Measurements from ENCODE around the gene MAML2. TPM values are rescaled to one million over a fixed set of nuclear protein-coding genes. Genes with fewer than 3 reads are reported as not detected.

MAML2 gene
- total RNA-seq, 1 donor: 48.2 TPM

GRCh38 chr11:96241331-96241841, 101.6 kb downstream of the MAML2 start:
- H3K27me3 ChIP-seq (ENCODE audit: insufficient read depth, low read length): no peaks in the 10 kb centered on the region
- no peaks in the 10 kb centered on the region for H3K9me3 ChIP-seq (ENCODE audit: low read depth, low read length)
- peaks cover 36% of the 10 kb centered on the region for H3K4me1 ChIP-seq (ENCODE audit: insufficient read depth, low read length)
- H3K4me3 ChIP-seq (ENCODE audit: low read length): no peak overlapping the region

- Histone ChIP-seq H3K4me3 (ENCODE audit: low read length) (no peak overlapping the region), H3K27me3 (ENCODE audit: insufficient read depth, low read length) (no peaks in the 10 kb centered on the region), H3K4me1 (ENCODE audit: insufficient read depth, low read length) (peaks cover 32% of the 10 kb centered on the region), H3K9me3 (ENCODE audit: low read depth, low read length) (no peaks in the 10 kb centered on the region)
Measured at GRCh38 chr11:96238563-96239135, 104.3 kb downstream of the MAML2 start.

- peaks cover 24% of the 10 kb centered on the region for H3K4me1 ChIP-seq (ENCODE audit: insufficient read depth, low read length)
Measured at GRCh38 chr11:96237766-96238266, 105.2 kb downstream of the MAML2 start.

GRCh38 chr11:96235751-96236150, 107.2 kb downstream of the MAML2 start:
- no peak overlapping the region for H3K4me3 ChIP-seq (ENCODE audit: low read length)
- peaks cover 15% of the 10 kb centered on the region for H3K4me1 ChIP-seq (ENCODE audit: insufficient read depth, low read length)
- H3K27me3 ChIP-seq (ENCODE audit: insufficient read depth, low read length): no peaks in the 10 kb centered on the region
- H3K9me3 ChIP-seq (ENCODE audit: low read depth, low read length): no peaks in the 10 kb centered on the region

More at GRCh38 chr11:96237766-96238266, 105.2 kb downstream of the MAML2 start:
- no peaks in the 10 kb centered on the region for H3K27me3 ChIP-seq (ENCODE audit: insufficient read depth, low read length)
- no peak overlapping the region for H3K4me3 ChIP-seq (ENCODE audit: low read length)
- no peaks in the 10 kb centered on the region for H3K9me3 ChIP-seq (ENCODE audit: low read depth, low read length)

GRCh38 chr11:96234866-96235441, 108.0 kb downstream of the MAML2 start:
- H3K4me1 ChIP-seq (ENCODE audit: insufficient read depth, low read length): peaks cover 17% of the 10 kb centered on the region
- H3K4me3 ChIP-seq (ENCODE audit: low read length): no peak overlapping the region
- H3K27me3 ChIP-seq (ENCODE audit: insufficient read depth, low read length): no peaks in the 10 kb centered on the region
- no peaks in the 10 kb centered on the region for H3K9me3 ChIP-seq (ENCODE audit: low read depth, low read length)

GRCh38 chr11:96232132-96232531, 110.9 kb downstream of the MAML2 start:
- peaks cover 41% of the 10 kb centered on the region for H3K4me1 ChIP-seq (ENCODE audit: insufficient read depth, low read length)
- H3K27me3 ChIP-seq (ENCODE audit: insufficient read depth, low read length): no peaks in the 10 kb centered on the region
- H3K4me3 ChIP-seq (ENCODE audit: low read length): no peak overlapping the region
- H3K9me3 ChIP-seq (ENCODE audit: low read depth, low read length): no peaks in the 10 kb centered on the region

- no peaks in the 10 kb centered on the region for H3K27me3 ChIP-seq (ENCODE audit: insufficient read depth, low read length)
- H3K9me3 ChIP-seq (ENCODE audit: low read depth, low read length): no peaks in the 10 kb centered on the region
- peaks cover 37% of the 10 kb centered on the region for H3K4me1 ChIP-seq (ENCODE audit: insufficient read depth, low read length)
- no peak overlapping the region for H3K4me3 ChIP-seq (ENCODE audit: low read length)
Measured at GRCh38 chr11:96230686-96231085, 112.3 kb downstream of the MAML2 start.

- no peaks in the 10 kb centered on the region for H3K27me3 ChIP-seq (ENCODE audit: insufficient read depth, low read length)
- H3K9me3 ChIP-seq (ENCODE audit: low read depth, low read length): no peaks in the 10 kb centered on the region
- peaks cover 43% of the 10 kb centered on the region for H3K4me1 ChIP-seq (ENCODE audit: insufficient read depth, low read length)
- no peak overlapping the region for H3K4me3 ChIP-seq (ENCODE audit: low read length)
Measured at GRCh38 chr11:96229354-96229977, 113.5 kb downstream of the MAML2 start.

- Histone ChIP-seq H3K4me1 (ENCODE audit: insufficient read depth, low read length) (peaks cover 43% of the 10 kb centered on the region), H3K27me3 (ENCODE audit: insufficient read depth, low read length) (no peaks in the 10 kb centered on the region), H3K9me3 (ENCODE audit: low read depth, low read length) (no peaks in the 10 kb centered on the region), H3K4me3 (ENCODE audit: low read length) (no peak overlapping the region)
Measured at GRCh38 chr11:96228910-96229309, 114.1 kb downstream of the MAML2 start.

GRCh38 chr11:96228473-96228891, 114.5 kb downstream of the MAML2 start:
- peaks cover 43% of the 10 kb centered on the region for H3K4me1 ChIP-seq (ENCODE audit: insufficient read depth, low read length)

GRCh38 chr11:96227244-96227643, 115.8 kb downstream of the MAML2 start:
- Histone ChIP-seq H3K4me1 (ENCODE audit: insufficient read depth, low read length) (peaks cover 46% of the 10 kb centered on the region), H3K4me3 (ENCODE audit: low read length) (no peak overlapping the region), H3K27me3 (ENCODE audit: insufficient read depth, low read length) (no peaks in the 10 kb centered on the region), H3K9me3 (ENCODE audit: low read depth, low read length) (no peaks in the 10 kb centered on the region)

More at GRCh38 chr11:96228473-96228891, 114.5 kb downstream of the MAML2 start:
- H3K9me3 ChIP-seq (ENCODE audit: low read depth, low read length): no peaks in the 10 kb centered on the region
- no peak overlapping the region for H3K4me3 ChIP-seq (ENCODE audit: low read length)
- no peaks in the 10 kb centered on the region for H3K27me3 ChIP-seq (ENCODE audit: insufficient read depth, low read length)

- Histone ChIP-seq H3K9me3 (ENCODE audit: low read depth, low read length) (no peaks in the 10 kb centered on the region), H3K27me3 (ENCODE audit: insufficient read depth, low read length) (no peaks in the 10 kb centered on the region), H3K4me1 (ENCODE audit: insufficient read depth, low read length) (peaks cover 44% of the 10 kb centered on the region), H3K4me3 (ENCODE audit: low read length) (no peak overlapping the region)
Measured at GRCh38 chr11:96223083-96223482, 119.9 kb downstream of the MAML2 start.

GRCh38 chr11:96222102-96222501, 120.9 kb downstream of the MAML2 start:
- Histone ChIP-seq H3K4me1 (ENCODE audit: insufficient read depth, low read length) (peaks cover 42% of the 10 kb centered on the region), H3K27me3 (ENCODE audit: insufficient read depth, low read length) (no peaks in the 10 kb centered on the region), H3K4me3 (ENCODE audit: low read length) (no peak overlapping the region), H3K9me3 (ENCODE audit: low read depth, low read length) (no peaks in the 10 kb centered on the region)

GRCh38 chr11:96221244-96222070, 121.5 kb downstream of the MAML2 start:
- peaks cover 48% of the 10 kb centered on the region for H3K4me1 ChIP-seq (ENCODE audit: insufficient read depth, low read length)
- no peaks in the 10 kb centered on the region for H3K27me3 ChIP-seq (ENCODE audit: insufficient read depth, low read length)
- H3K4me3 ChIP-seq (ENCODE audit: low read length): no peak overlapping the region
- no peaks in the 10 kb centered on the region for H3K9me3 ChIP-seq (ENCODE audit: low read depth, low read length)

All from mononuclear cell (primary cell).